A204.1 (cell line): ENCODE results near the gene TMEM196.
"Not testable (repeated sequence)": the region's sequence is repeated elsewhere in the genome, so short reads cannot be mapped to it uniquely, and the experiment has no call there.

ENCODE experiments used
- FAIRE-seq: peaks from 2 replicates; lab custom pipeline; 2012; peaks lifted over from hg19 to GRCh38; lab: Jason Lieb, UNC

The TMEM196 gene

GRCh38 chr7:19707240-19707639, 66.2 kb downstream of the TMEM196 start:
- FAIRE-seq = no peak

- no peak for FAIRE-seq
These were observed 67.8 kb downstream of the TMEM196 start for GRCh38 chr7:19705663-19706062.

- no peak for FAIRE-seq
These were observed 71.9 kb downstream of the TMEM196 start for GRCh38 chr7:19701471-19701870.

- FAIRE-seq = no peak
These were observed 72.5 kb downstream of the TMEM196 start for GRCh38 chr7:19700936-19701335.

- no peak for FAIRE-seq
These were observed 75.1 kb downstream of the TMEM196 start for GRCh38 chr7:19698331-19698730.

GRCh38 chr7:19696926-19697325, 76.5 kb downstream of the TMEM196 start:
- no peak for FAIRE-seq

GRCh38 chr7:19692111-19692828, 81.1 kb downstream of the TMEM196 start:
- FAIRE-seq = no peak

- FAIRE-seq = no peak
These were observed 82.7 kb downstream of the TMEM196 start for GRCh38 chr7:19690736-19691135.

- FAIRE-seq = not testable (repeated sequence)
These were observed 84.3 kb downstream of the TMEM196 start for GRCh38 chr7:19689130-19689529.

- FAIRE-seq = no peak
These were observed 91.8 kb downstream of the TMEM196 start for GRCh38 chr7:19681596-19681995.

- no peak for FAIRE-seq
These were observed 96.2 kb downstream of the TMEM196 start for GRCh38 chr7:19677180-19677579.

- FAIRE-seq = no peak
These were observed 97.6 kb downstream of the TMEM196 start for GRCh38 chr7:19675816-19676215.

- FAIRE-seq = no peak
These were observed 99.0 kb downstream of the TMEM196 start for GRCh38 chr7:19674266-19674960.

GRCh38 chr7:19670806-19671205, 102.6 kb downstream of the TMEM196 start:
- no peak for FAIRE-seq
